PC-9 (cell line): ENCODE measurements around the gene ZNF839. TPM values are rescaled to one million over a fixed set of nuclear protein-coding genes. Genes with fewer than 3 reads are reported as not detected.

Source experiments
- BruUV-seq: library from RNA; stranded (reverse); fragments of 400-500 nt; replicated peaks from 2 replicates; lab custom pipeline; 2021; lab: Mats Ljungman, UMichigan
- CTCF ChIA-PET: fragments of 300-600 bp; sonication (Branson Sonifier 250); formaldehyde crosslinking; loops from one replicate; lab custom pipeline; 2022; ENCODE audit warnings: antibody characterized with exemption; lab: Charles Lee
- POLR2A ChIA-PET: fragments of 300-600 bp; sonication (Branson Sonifier 250); formaldehyde crosslinking; loops from one replicate; lab custom pipeline; 2022; ENCODE audit warnings: antibody characterized with exemption; ENCODE audit not compliant: unreplicated experiment; lab: Charles Lee
- DNase-seq, 2 experiments: peaks; one replicate each; pipeline versions ENCODE4 v3.0.0 to v3.0.0-alpha.2; 2015 to 2022; ENCODE audit warnings: mixed read lengths in 1 of 2
- H2AFZ ChIP-seq: fragments of 200-600 bp; sonication (generic); 2 replicates; pipeline ENCODE4 v1.8.1; 2017; ENCODE audit warnings: antibody characterized with exemption
- H3F3A ChIP-seq: fragments of 200-600 bp; sonication (generic); 2 replicates; pipeline ENCODE4 v1.8.1; 2017; ENCODE audit warnings: antibody characterized with exemption, mild to moderate bottlenecking, low read depth; ENCODE audit not compliant: insufficient read depth
- H3K27ac ChIP-seq: fragments of 200-600 bp; sonication (generic); 2 replicates; pipeline ENCODE4 v1.6.1; 2016; ENCODE audit warnings: mixed run types
- H3K27me3 ChIP-seq: fragments of 200-600 bp; sonication (generic); 2 replicates; pipeline ENCODE4 v1.6.1; 2016; ENCODE audit warnings: low read depth, mixed run types; ENCODE audit not compliant: insufficient read depth
- H3K36me3 ChIP-seq: fragments of 200-600 bp; sonication (generic); 2 replicates; pipeline ENCODE4 v1.6.1; 2016; ENCODE audit warnings: low read depth, mixed run types
- H3K4me1 ChIP-seq: fragments of 200-600 bp; sonication (generic); replicated peaks from 2 replicates; pipeline ENCODE4 v1.6.1; 2016; ENCODE audit warnings: mixed run types; ENCODE audit not compliant: insufficient read depth
- H3K4me2 ChIP-seq: fragments of 200-600 bp; sonication (generic); 2 replicates; pipeline ENCODE4 v1.6.1; 2017; ENCODE audit warnings: mixed run types
- H3K4me3 ChIP-seq: fragments of 200-600 bp; sonication (generic); 2 replicates; pipeline ENCODE4 v1.6.1; 2016; ENCODE audit warnings: mixed run types
- H3K79me2 ChIP-seq: fragments of 200-600 bp; sonication (generic); 2 replicates; pipeline ENCODE4 v1.6.1; 2017; ENCODE audit warnings: low read depth, mixed run types
- H3K9me2 ChIP-seq: fragments of 200-600 bp; sonication (generic); 2 replicates; pipeline ENCODE4 v1.8.1; 2017; ENCODE audit warnings: mild to moderate bottlenecking; ENCODE audit not compliant: insufficient read depth
- H3K9me3 ChIP-seq: fragments of 200-600 bp; sonication (generic); 2 replicates; pipeline ENCODE4 v1.8.1; 2016; ENCODE audit warnings: low read depth; ENCODE audit not compliant: insufficient read depth
- H4K20me1 ChIP-seq: fragments of 200-600 bp; sonication (generic); 2 replicates; pipeline ENCODE4 v1.8.1; 2017; ENCODE audit not compliant: insufficient read depth
- EZH2 ChIP-seq: fragments of 200-600 bp; sonication (generic); IDR thresholded peaks from 2 replicates; pipeline ENCODE4 v1.8.0; 2017; ENCODE audit warnings: antibody characterized with exemption, low read depth
- intact Hi-C: fragments of 100-400 bp; cut with micrococcal nuclease; formaldehyde crosslinking; loops from one replicate; pipeline ENCODE4 v1.10.0; 2022; ENCODE audit not compliant: unreplicated experiment
- total RNA-seq: library from RNA; stranded (reverse); gene quantifications from 2 replicates; pipeline ENCODE4 v1.2.3, GENCODE V29; 2021
- TF ChIP-seq, protein P1 (sequence below): fragments of 200-600 bp; sonication (generic); conservative IDR thresholded peaks from 2 replicates; pipeline ENCODE4 v1.6.1; 2017; ENCODE audit warnings: mixed run types, antibody characterized with exemption, mild to moderate bottlenecking, moderate library complexity

ZNF839 gene
- total RNA-seq, 1 experiment from 2014 or later = 11.8 TPM

DNA sequence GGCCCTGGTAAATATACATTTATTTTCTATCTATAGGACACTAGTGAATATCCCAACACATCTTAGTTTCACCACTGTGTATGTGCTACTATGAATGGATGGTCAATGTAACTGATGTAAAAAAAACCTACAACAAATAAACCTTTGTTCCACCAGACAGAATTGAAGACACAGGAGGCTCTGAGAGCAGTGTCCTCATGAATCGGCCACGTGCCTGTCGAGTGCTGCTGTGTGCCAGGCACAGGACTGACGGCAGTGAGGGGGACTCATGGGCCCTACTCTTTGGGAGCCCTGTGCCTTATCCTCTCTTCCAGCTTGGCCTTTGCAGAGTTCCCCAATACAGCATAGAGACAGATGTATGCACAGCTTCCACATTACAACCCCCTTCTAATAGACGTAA is 24.9 kb downstream of the ZNF839 start:
- TF ChIP-seq, protein P1, sequence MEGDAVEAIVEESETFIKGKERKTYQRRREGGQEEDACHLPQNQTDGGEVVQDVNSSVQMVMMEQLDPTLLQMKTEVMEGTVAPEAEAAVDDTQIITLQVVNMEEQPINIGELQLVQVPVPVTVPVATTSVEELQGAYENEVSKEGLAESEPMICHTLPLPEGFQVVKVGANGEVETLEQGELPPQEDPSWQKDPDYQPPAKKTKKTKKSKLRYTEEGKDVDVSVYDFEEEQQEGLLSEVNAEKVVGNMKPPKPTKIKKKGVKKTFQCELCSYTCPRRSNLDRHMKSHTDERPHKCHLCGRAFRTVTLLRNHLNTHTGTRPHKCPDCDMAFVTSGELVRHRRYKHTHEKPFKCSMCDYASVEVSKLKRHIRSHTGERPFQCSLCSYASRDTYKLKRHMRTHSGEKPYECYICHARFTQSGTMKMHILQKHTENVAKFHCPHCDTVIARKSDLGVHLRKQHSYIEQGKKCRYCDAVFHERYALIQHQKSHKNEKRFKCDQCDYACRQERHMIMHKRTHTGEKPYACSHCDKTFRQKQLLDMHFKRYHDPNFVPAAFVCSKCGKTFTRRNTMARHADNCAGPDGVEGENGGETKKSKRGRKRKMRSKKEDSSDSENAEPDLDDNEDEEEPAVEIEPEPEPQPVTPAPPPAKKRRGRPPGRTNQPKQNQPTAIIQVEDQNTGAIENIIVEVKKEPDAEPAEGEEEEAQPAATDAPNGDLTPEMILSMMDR = no peak
- no peak for TF ChIP-seq EZH2
- Histone ChIP-seq H2AFZ (no peak overlapping the region), H3K27me3 (no peaks in the 10 kb centered on the region), H3K4me1 (no peaks in the 10 kb centered on the region), H3K79me2 (no peaks in the 10 kb centered on the region), H3K27ac (no peak overlapping the region), H3K4me3 (no peak overlapping the region), H3K9me3 (no peaks in the 10 kb centered on the region), H3K4me2 (no peak overlapping the region), H3K9me2 (no peaks in the 10 kb centered on the region), H3F3A (peaks cover 13% of the 10 kb centered on the region; the same call in 1 of the 2 replicates), H3K36me3 (peaks cover 19% of the 10 kb centered on the region), H4K20me1 (no peaks in the 10 kb centered on the region)
- DNase-seq = no peak
- POLR2A ChIA-PET = no interaction called here
- CTCF ChIA-PET = no interaction called here
- intact Hi-C loops = no loop called here
- no TSS peak for BruUV-seq

DNA sequence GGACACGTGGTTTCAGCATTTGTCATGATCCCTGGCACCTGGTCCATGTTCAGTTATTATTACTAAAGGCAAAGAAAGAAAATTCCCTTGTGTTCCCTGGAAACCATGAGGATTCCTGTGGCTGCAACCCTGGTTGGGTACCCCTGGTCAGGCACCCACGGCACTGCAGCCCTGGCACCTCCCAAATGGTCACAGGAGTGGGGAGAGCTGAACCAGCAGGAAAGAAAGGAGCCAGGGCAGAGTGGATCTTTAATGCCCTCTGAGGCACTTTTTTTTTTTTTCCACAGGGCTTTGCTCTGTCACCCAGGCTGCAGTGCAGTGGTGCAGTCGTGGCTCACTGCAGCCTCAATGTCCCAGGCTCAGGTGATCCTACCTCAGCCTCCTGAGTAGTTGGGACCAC is 25.7 kb downstream of the ZNF839 start:
- Histone ChIP-seq H2AFZ (no peak overlapping the region), H3K27me3 (no peaks in the 10 kb centered on the region), H4K20me1 (no peaks in the 10 kb centered on the region), H3K9me3 (no peaks in the 10 kb centered on the region), H3K4me1 (no peaks in the 10 kb centered on the region), H3K4me2 (no peak overlapping the region), H3K27ac (no peak overlapping the region), H3K79me2 (no peaks in the 10 kb centered on the region), H3K9me2 (no peaks in the 10 kb centered on the region), H3F3A (peaks cover 13% of the 10 kb centered on the region; the same call in 1 of the 2 replicates), H3K36me3 (peaks cover 23% of the 10 kb centered on the region), H3K4me3 (no peak overlapping the region)
- ChIA-PET CTCF (no interaction called here), POLR2A (no interaction called here)
- TF ChIP-seq, protein P1 = no peak
- TF ChIP-seq EZH2 = no peak
- no peak for DNase-seq
- intact Hi-C loops = no loop called here
- BruUV-seq = no TSS peak

DNA sequence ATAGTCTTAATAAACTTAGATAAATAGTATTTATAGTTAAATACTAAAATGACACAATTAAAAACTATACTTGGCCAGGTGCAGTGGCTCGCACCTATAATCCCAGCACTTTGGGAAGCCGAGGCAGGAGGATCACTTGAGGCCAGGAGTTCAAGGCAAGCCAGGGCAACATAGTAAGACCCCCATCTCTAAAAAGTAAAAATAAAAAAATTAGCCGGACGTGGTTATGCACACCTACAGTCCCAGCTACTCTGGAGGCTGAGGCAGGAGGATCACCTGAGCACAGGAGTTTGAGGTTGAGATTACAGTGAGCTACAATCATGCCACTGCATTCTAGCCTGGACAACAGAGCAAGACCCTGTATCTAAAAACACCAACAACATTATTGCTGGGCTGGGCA is 27.1 kb downstream of the ZNF839 start:
- Histone ChIP-seq H3K36me3 (peaks cover 18% of the 10 kb centered on the region), H3K4me2 (no peak overlapping the region), H4K20me1 (no peaks in the 10 kb centered on the region), H3F3A (peaks cover 13% of the 10 kb centered on the region; the same call in 1 of the 2 replicates), H3K9me3 (no peaks in the 10 kb centered on the region), H3K27me3 (no peaks in the 10 kb centered on the region), H3K27ac (no peak overlapping the region), H3K4me1 (no peaks in the 10 kb centered on the region), H3K9me2 (no peaks in the 10 kb centered on the region), H2AFZ (no peak overlapping the region), H3K4me3 (no peak overlapping the region), H3K79me2 (no peaks in the 10 kb centered on the region)
- BruUV-seq = no TSS peak
- ChIA-PET CTCF (no interaction called here), POLR2A (no interaction called here)
- TF ChIP-seq, protein P1 = no peak
- TF ChIP-seq EZH2 = no peak
- peak in 1 of 2 experiments; percentile 30 for DNase-seq
- intact Hi-C loops = no loop called here
